HCT116 (cell line): Measurements from ENCODE around the gene FHIT. TPM values are rescaled to one million over a fixed set of nuclear protein-coding genes. Genes with fewer than 3 reads are reported as not detected.

ENCODE experiments used
- ATAC-seq: fragments of 200-7000 bp; cut with Tn5 transposase; 2 replicates; pipeline ENCODE4 v1.9.1; 2020; ENCODE audit warnings: mild to moderate bottlenecking, moderate library complexity
- BruUV-seq: library from RNA; stranded (reverse); fragments of 400-500 nt; replicated peaks from 2 replicates; lab custom pipeline; 2021; lab: Mats Ljungman, UMichigan
- CTCF ChIA-PET: fragments of 300-600 bp; sonication (Branson Sonifier 250); formaldehyde crosslinking; loops from one replicate; lab custom pipeline; 2021; ENCODE audit warnings: antibody characterized with exemption; lab: Charles Lee
- POLR2A ChIA-PET: fragments of 300-600, 350-600 bp; sonication (Branson Sonifier 250); formaldehyde crosslinking; loops from one replicate; lab custom pipeline; 2021; ENCODE audit warnings: antibody characterized with exemption; lab: Charles Lee
- RAD21 ChIA-PET, 2 experiments: fragments of 300-600 bp; sonication (Branson Sonifier 250); formaldehyde crosslinking; loops; one replicate each; lab custom pipeline; 2023; ENCODE audit warnings: low total read pairs in 2 of 2; ENCODE audit not compliant: uncharacterized antibody in 2 of 2, unreplicated experiment in 2 of 2, low non-redundant PET in 1 of 2; lab: Charles Lee
- DNase-seq: peaks from one replicate; pipeline ENCODE4 v3.0.0-alpha.2; 2010; ENCODE audit warnings: low read depth, low spot score
- H2AFZ ChIP-seq: fragments of 200-600 bp; shearing (Covaris generic), sonication (generic); 2 replicates; pipeline ENCODE4 v1.6.1; 2017; ENCODE audit warnings: low read depth, mixed run types, mixed read lengths, antibody characterized with exemption, low read length; ENCODE audit not compliant: poor library complexity, severe bottlenecking
- H3K27ac ChIP-seq: 2 replicates; pipeline ENCODE4 v1.5.1; 2012; ENCODE audit warnings: low read depth, low read length
- H3K27me3 ChIP-seq: fragments of 200-600 bp; sonication (generic); 2 replicates; pipeline ENCODE4 v1.6.1; 2016; ENCODE audit warnings: mixed run types, low read length, mixed read lengths; ENCODE audit not compliant: insufficient read depth
- H3K36me3 ChIP-seq, 2 experiments: fragments of 200-500 bp in 1 of 2; fragments of 200-600 bp in 1 of 2; sonication (Bioruptor generic) in 1 of 2; sonication (generic) in 1 of 2; 2 replicates each; pipeline versions ENCODE4 v1.5.1 to v1.6.1; 2014 to 2016; ENCODE audit warnings: low read length in 2 of 2, inconsistent platforms in 1 of 2, mixed read lengths in 1 of 2, mixed run types in 1 of 2; ENCODE audit not compliant: insufficient read depth in 2 of 2, control insufficient read depth in 1 of 2
- H3K4me1 ChIP-seq, 2 experiments: fragments of 200-600 bp in 1 of 2; sonication (generic) in 1 of 2; 2 replicates each; pipeline versions ENCODE4 v1.5.1 to v1.6.1; 2012 to 2017; ENCODE audit warnings: low read length in 2 of 2, inconsistent platforms in 1 of 2, mild to moderate bottlenecking in 1 of 2, mixed read lengths in 1 of 2, mixed run types in 1 of 2, moderate library complexity in 1 of 2; ENCODE audit not compliant: insufficient read depth in 2 of 2, control insufficient read depth in 1 of 2
- H3K4me2 ChIP-seq: fragments of 200-600 bp; sonication (generic); 2 replicates; pipeline ENCODE4 v1.6.1; 2017; ENCODE audit warnings: mixed run types, low read length, mixed read lengths
- H3K4me3 ChIP-seq, 2 experiments: fragments of 200-600 bp in 1 of 2; sonication (generic) in 1 of 2; replicated peaks in 1 of 2; 2 replicates each; pipeline ENCODE4 v1.5.1; 2011 to 2016; ENCODE audit warnings: low read length in 2 of 2, control low read depth in 1 of 2, low read depth in 1 of 2, mild to moderate bottlenecking in 1 of 2, mixed read lengths in 1 of 2, mixed run types in 1 of 2
- H3K79me2 ChIP-seq: fragments of 200-600 bp; sonication (generic); 2 replicates; pipeline ENCODE4 v1.6.1; 2017; ENCODE audit warnings: mild to moderate bottlenecking, mixed run types, low read length, moderate library complexity, mixed read lengths; ENCODE audit not compliant: insufficient read depth
- H3K9ac ChIP-seq: fragments of 200-600 bp; sonication (generic); 2 replicates; pipeline ENCODE4 v1.6.1; 2016; ENCODE audit warnings: low read length, mixed read lengths
- H3K9me2 ChIP-seq: fragments of 200-600 bp; sonication (generic), shearing (Covaris generic); 2 replicates; pipeline ENCODE4 v1.6.1; 2017; ENCODE audit warnings: mixed run types, mild to moderate bottlenecking, moderate library complexity; ENCODE audit not compliant: insufficient read depth
- H3K9me3 ChIP-seq, 2 experiments: fragments of 200-500 bp in 1 of 2; fragments of 200-600 bp in 1 of 2; sonication (Bioruptor generic) in 1 of 2; sonication (generic) in 1 of 2; 2 replicates each; pipeline ENCODE4 v1.6.1; 2014 to 2017; ENCODE audit warnings: low read length in 2 of 2, mixed read lengths in 2 of 2, inconsistent platforms in 1 of 2, low read depth in 1 of 2, mild to moderate bottlenecking in 1 of 2, mixed run types in 1 of 2, moderate library complexity in 1 of 2; ENCODE audit not compliant: control insufficient read depth in 1 of 2, insufficient read depth in 1 of 2
- H4K20me1 ChIP-seq: fragments of 200-600 bp; sonication (generic), shearing (Covaris generic); 2 replicates; pipeline ENCODE4 v1.6.1; 2017; ENCODE audit warnings: mixed run types, mild to moderate bottlenecking, moderate library complexity; ENCODE audit not compliant: insufficient read depth
- CEBPB ChIP-seq: IDR thresholded peaks from 2 replicates; pipeline ENCODE4 v1.6.1; 2012; ENCODE audit warnings: low read depth
- EGR1 ChIP-seq: IDR thresholded peaks from 2 replicates; pipeline ENCODE4 v1.6.1; 2012; ENCODE audit warnings: low read depth
- EZH2 ChIP-seq: fragments of 200-600 bp; sonication (generic); IDR thresholded peaks from 2 replicates; pipeline ENCODE4 v1.6.1; 2017; ENCODE audit warnings: antibody characterized with exemption, mixed run types
- EZH2phosphoT487 ChIP-seq: fragments of 200-600 bp; IDR thresholded peaks from 2 replicates; pipeline ENCODE4 v1.6.1; 2018; ENCODE audit warnings: antibody characterized with exemption, borderline replicate concordance
- FOSL1 ChIP-seq: IDR thresholded peaks from 2 replicates; pipeline ENCODE4 v1.6.1; 2012; ENCODE audit warnings: low read depth
- POLR2AphosphoS5 ChIP-seq: IDR thresholded peaks from 2 replicates; pipeline ENCODE4 v1.6.1; 2011; ENCODE audit warnings: mild to moderate bottlenecking, low read depth, low read length, moderate library complexity
- RAD21 ChIP-seq: IDR thresholded peaks from 2 replicates; pipeline ENCODE4 v1.6.1; 2012; ENCODE audit warnings: low read depth, mild to moderate bottlenecking
- SIN3A ChIP-seq: IDR thresholded peaks from 2 replicates; pipeline ENCODE4 v1.6.1; 2012; ENCODE audit warnings: low read depth
- TCF7L2 ChIP-seq: IDR thresholded peaks from 2 replicates; pipeline ENCODE4 v1.7.0; 2011; ENCODE audit warnings: borderline replicate concordance, inconsistent platforms; ENCODE audit not compliant: insufficient read depth, insufficient read length; ENCODE audit errors: extremely low read depth
- intact Hi-C: fragments of 100-400 bp; cut with micrococcal nuclease; formaldehyde crosslinking; loops from 2 replicates; pipeline ENCODE4 v1.10.0; 2022
- total RNA-seq: library from RNA; stranded (reverse); gene quantifications from one replicate; pipeline ENCODE4 v1.2.1, GENCODE V29; 2021; ENCODE audit not compliant: unreplicated experiment
- TF ChIP-seq, protein P1 (sequence below), 3 experiments: fragments of 200-600 bp in 1 of 3; sonication (generic) in 1 of 3; IDR thresholded peaks in 2 of 3; conservative IDR thresholded peaks in 1 of 3; 2 replicates each; pipeline ENCODE4 v1.5.1; 2012 to 2017; ENCODE audit warnings: low read depth in 2 of 3, low read length in 2 of 3, antibody characterized with exemption in 1 of 3, borderline replicate concordance in 1 of 3, control low read depth in 1 of 3, mild to moderate bottlenecking in 1 of 3, mixed read lengths in 1 of 3, mixed run types in 1 of 3, moderate library complexity in 1 of 3; ENCODE audit not compliant: insufficient read depth in 1 of 3
- TF ChIP-seq, protein P2 (sequence below): IDR thresholded peaks from 2 replicates; pipeline ENCODE4 v1.6.1; 2012

Gene FHIT
- total RNA-seq, 1 experiment from 2014 or later, result 20.1 TPM

DNA sequence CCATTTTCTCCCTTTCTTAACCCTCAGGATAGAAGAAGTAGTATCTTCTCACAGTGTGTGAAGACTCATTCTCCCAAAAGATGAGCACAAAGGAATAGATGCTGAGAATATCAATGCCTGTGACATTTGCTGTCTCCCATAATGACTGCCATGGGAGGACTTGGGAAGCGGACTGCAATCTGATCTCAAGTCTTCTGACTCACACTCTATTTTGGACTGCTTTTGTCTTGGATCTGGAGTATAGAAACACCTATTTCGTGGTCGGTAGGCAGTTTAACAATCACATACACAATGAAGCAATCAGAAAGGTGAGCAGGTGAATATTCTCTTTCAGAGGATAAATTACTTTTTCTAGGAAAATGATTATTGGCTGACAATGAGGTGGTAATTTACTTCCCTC lies 852.0 kb downstream of the FHIT start:
- ATAC-seq, result no peak
- DNase-seq, result no peak
- Histone ChIP-seq H3K4me1 (no peaks in the 10 kb centered on the region), H3K4me2 (no peak overlapping the region), H3K9ac (no peak overlapping the region), H3K27ac (no peak overlapping the region)
- no TSS peak for BruUV-seq
- RAD21 ChIA-PET, result no interaction called here
- TF ChIP-seq EZH2phosphoT487 (no peak), CEBPB (no peak), TCF7L2 (no peak), RAD21 (no peak), POLR2AphosphoS5 (no peak), EGR1 (no peak), FOSL1 (no peak), SIN3A (no peak), EZH2 (no peak)
- TF ChIP-seq, protein P1, sequence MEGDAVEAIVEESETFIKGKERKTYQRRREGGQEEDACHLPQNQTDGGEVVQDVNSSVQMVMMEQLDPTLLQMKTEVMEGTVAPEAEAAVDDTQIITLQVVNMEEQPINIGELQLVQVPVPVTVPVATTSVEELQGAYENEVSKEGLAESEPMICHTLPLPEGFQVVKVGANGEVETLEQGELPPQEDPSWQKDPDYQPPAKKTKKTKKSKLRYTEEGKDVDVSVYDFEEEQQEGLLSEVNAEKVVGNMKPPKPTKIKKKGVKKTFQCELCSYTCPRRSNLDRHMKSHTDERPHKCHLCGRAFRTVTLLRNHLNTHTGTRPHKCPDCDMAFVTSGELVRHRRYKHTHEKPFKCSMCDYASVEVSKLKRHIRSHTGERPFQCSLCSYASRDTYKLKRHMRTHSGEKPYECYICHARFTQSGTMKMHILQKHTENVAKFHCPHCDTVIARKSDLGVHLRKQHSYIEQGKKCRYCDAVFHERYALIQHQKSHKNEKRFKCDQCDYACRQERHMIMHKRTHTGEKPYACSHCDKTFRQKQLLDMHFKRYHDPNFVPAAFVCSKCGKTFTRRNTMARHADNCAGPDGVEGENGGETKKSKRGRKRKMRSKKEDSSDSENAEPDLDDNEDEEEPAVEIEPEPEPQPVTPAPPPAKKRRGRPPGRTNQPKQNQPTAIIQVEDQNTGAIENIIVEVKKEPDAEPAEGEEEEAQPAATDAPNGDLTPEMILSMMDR (IDR thresholded peaks at IDR 0.05 in 2 of 3, conservative IDR thresholded peaks at IDR 0.05 in 1 of 3; ENCODE audit: borderline replicate concordance in 1 of 3, insufficient read depth in 1 of 3, low read depth in 2 of 3, low read length in 2 of 3), result no peak
- TF ChIP-seq, protein P2, sequence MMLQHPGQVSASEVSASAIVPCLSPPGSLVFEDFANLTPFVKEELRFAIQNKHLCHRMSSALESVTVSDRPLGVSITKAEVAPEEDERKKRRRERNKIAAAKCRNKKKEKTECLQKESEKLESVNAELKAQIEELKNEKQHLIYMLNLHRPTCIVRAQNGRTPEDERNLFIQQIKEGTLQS, result no peak
- TF ChIP-seq, all 23 proteins: peak for 0
- CTCF ChIA-PET, result no interaction called here
- intact Hi-C loops, result no loop called here
- Histone ChIP-seq H3K79me2 (no peaks in the 10 kb centered on the region), H2AFZ (no peak overlapping the region), H3K27me3 (no peaks in the 10 kb centered on the region), H3K9me2 (no peaks in the 10 kb centered on the region), H3K36me3 (no peaks in the 10 kb centered on the region), H3K9me3 (no peaks in the 10 kb centered on the region), H3K4me3 (no peak overlapping the region), H4K20me1 (no peaks in the 10 kb centered on the region)
- POLR2A ChIA-PET, result no interaction called here
